Head of caudate nucleus (tissue), 42 donors: Measurements from ENCODE around the gene CHRM2.

Experiments used
- DNase-seq, 42 donors: peaks; one replicate each; pipeline versions ENCODE4 v3.0.0 to v3.0.0-alpha.2; 2020 to 2021; ENCODE audit warnings: mixed read lengths in 7 of 42
- intact Hi-C: fragments of 100-400 bp; cut with DNase I; formaldehyde crosslinking; loops from one replicate; pipeline ENCODE4 v1.15.0; 2022

CHRM2 gene

DNA sequence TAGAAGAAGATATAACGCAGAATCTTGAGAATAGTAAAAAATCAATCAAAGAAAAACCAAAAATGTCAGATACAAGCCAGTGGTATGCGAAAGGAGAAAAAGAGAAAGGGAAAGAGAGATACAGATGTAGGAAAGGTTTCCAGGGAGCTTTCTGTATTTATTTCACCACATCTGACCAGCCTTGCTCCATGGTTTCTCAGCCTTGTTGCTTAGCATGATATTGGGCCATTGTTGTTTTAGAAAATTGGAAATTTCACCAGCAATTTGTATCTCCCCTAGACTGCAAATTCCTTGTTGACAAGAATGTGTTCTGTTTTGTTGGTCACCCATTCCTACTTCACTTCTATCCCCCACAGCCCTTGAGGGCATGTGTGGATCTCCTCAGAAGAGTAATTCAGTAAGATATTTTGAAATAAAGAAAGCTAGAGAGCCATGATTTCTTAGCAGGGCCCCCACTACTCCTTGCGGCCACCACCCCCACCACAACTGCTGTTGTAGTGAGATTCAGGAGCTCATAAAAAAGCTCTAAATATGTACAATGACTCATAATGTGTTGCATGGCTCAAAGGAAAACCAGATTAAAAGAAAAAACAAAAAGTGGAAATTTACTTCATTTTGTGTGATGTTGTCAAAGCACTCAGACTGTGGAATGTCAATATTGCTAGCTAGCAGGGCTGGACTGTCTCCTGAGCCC, 138.7 kb downstream of the CHRM2 start:
- intact Hi-C loops, result no loop called here
- DNase-seq, result no peak

DNA sequence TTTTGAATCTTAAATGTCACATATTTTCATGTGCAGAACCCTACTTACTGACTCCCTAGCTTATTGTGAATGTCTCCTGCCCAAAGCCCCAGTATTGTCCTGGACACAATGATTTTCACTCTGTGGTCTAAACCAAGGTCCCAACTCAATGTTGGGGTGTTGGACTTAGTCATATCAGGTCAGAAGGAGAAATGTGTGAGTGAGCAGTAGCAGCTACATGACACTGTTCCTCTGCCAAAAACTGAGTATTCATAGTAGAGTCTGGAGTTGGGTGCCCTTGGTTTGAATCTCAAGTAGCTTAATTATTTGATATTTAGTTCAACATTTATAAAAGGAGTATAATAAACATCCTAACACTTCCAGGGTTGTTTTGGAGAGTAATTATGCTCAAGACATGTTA, 141.0 kb downstream of the CHRM2 start:
- no peak for DNase-seq
- intact Hi-C loops, result no loop called here

DNA sequence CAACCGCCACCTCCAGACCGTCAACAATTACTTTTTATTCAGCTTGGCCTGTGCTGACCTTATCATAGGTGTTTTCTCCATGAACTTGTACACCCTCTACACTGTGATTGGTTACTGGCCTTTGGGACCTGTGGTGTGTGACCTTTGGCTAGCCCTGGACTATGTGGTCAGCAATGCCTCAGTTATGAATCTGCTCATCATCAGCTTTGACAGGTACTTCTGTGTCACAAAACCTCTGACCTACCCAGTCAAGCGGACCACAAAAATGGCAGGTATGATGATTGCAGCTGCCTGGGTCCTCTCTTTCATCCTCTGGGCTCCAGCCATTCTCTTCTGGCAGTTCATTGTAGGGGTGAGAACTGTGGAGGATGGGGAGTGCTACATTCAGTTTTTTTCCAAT, 146.6 kb downstream of the CHRM2 start:
- no peak for DNase-seq
- intact Hi-C loops, result no loop called here

DNA sequence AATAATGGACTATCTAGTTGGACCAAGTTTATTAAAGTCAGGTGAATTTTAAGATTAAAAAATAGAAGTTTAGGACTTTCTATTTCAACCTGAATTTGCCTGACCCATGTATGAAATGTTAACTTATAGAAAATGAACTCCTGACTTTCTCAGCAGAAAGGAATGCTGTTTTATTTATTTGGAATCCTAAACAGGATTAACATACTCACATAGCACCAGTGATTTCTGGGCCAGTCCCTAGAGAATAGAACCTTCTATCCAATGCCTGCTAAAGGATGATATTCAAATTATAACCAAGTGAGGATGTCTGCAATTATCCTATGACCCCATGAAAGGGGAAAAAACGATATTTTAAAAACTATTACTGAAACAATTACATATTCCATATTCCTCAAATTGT, 148.8 kb downstream of the CHRM2 start:
- intact Hi-C loops, result no loop called here
- DNase-seq, result no peak

DNA sequence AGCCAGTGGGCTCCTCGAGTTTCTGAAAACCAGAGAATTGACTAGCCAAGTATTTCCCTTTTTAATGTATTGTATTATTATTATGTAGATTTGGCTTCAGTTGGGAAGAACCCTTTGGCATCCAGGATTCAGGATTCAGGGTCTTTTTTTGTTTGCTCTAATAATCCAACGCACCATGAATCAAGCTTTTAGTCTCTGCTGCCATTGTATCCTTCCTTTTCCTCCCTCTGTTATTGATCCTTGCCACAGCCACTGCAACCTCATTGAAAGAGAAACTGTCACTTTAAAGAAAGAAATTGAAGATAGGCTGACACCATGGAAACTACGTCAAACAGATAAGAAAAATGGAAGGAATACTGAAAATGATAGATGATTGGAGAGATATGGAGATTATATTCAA, 150.0 kb downstream of the CHRM2 start:
- intact Hi-C loops, result no loop called here
- DNase-seq, result no peak

DNA sequence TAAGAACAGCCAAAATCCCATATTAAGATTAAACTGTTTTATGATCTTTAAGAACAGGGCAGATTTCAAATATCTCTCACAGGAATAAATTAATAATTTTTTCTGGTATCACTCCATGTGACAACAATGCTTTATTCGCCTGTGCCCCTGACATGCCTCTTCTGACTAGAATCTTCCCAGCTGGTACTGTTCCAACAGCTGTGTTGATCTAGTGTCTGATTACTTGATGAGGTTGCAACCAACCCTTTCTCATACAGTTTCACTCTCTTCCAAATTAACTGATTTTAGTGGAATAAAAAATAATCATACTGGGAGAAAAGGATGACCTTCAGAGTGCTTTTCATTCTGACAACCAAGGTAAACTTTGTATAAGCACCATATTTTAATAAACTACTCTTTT, 151.9 kb downstream of the CHRM2 start:
- DNase-seq, result no peak
- intact Hi-C loops, result no loop called here

DNA sequence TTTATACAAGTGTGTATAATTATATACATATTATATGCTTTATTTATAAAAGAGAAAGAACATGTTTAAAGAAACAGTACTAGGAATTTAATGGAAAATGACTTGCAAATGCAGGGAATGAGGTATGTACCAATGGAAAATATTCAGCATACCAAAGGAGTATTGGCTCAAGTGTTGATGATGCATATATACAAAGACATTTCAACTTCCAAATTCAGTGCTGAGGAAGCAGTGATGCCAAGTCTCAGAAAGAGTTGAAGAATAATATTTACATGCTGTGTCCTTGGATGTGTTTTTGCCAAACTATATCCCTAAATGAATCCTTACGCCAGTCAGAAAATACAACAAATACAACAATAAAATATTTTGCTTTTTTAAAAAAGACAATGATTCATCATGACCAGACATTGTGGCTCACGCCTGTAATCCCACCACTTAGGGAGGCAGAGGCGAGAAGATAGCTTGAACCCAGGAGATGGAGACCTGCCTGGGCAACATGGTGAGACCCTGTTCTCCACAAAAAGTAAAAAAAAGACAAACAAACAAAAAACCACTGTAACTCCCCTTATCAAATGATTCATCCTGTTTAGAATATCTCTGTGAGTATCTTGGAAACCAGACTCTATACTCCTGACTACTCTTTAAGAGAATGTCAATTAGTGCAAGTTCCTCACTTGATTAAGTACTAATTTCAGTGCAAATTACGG, 157.2 kb downstream of the CHRM2 start:
- intact Hi-C loops, result no loop called here
- DNase-seq, result no peak

DNA sequence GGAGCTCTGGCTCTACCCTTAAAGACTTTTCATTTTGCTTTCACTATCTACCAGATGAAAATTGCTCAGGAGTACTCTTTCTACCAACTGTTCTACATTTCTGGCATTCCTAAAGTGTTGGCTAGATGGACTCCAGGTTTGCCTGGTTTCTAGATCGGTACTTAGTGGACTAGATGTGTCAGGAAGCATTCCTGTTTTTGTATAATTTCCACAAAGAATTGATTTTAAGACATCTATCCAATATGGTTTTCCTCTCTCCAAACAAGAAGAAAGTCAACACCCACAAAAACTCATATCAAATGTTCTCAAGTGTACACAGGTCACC, 157.7 kb downstream of the CHRM2 start:
- intact Hi-C loops, result no loop called here
- no peak for DNase-seq

DNA sequence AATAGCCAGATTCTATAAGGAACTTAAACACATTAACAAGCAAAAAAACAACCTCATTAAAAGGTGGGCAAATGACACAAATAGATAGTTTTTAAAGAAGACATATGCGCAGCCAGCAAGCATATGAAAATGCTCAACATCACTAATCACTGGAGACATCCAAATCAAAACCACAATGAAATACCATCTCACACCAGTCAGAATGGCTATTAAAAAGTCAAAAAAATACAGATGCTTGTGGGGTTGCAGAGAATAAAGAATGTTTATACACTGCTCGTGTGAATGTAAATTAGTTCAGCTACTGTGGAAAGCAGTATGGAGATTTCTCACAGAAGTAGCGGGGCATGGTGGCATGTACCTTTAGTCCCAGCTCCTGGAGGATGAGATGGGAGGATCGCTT, 164.0 kb downstream of the CHRM2 start:
- intact Hi-C loops, result no loop called here
- DNase-seq, result no peak

DNA sequence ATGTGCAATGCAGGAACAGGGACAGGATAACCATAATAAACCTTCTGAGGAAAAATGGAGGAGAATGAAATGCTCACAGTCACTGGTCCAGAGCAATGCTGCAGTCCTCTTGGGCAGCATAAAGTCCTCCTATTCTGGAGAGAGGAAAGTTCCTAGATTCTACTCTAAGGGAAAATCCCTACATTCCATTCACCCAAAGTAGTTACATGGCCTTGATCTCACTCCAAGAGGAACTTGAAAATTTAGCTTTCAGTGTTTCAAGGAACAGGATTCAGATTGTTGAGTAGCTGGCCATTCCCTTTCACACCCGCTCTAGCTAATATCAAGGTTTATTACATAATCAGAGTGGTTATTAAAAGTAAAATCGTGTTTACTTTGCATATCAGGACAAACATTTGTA, 168.3 kb downstream of the CHRM2 start:
- intact Hi-C loops, result no loop called here
- DNase-seq, result no peak

DNA sequence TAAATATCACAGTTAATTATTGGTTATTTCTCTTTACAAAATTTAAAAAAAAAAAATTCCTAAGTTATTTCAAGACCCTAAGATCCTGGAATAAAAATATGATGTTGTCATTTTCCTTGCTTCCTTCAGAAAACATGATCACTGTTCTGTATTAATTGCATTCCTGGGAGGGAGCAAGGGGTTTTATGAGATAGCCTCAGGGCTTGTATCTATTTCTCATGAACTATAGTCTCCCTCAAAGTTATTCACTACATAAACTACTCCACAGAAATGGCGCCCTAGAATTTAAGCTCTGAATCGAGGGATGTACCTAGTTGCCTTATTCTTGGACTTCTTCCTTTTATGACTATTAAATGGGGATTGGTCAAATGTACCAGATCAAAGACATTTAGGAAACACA, 170.3 kb downstream of the CHRM2 start:
- intact Hi-C loops, result no loop called here
- DNase-seq, result no peak

DNA sequence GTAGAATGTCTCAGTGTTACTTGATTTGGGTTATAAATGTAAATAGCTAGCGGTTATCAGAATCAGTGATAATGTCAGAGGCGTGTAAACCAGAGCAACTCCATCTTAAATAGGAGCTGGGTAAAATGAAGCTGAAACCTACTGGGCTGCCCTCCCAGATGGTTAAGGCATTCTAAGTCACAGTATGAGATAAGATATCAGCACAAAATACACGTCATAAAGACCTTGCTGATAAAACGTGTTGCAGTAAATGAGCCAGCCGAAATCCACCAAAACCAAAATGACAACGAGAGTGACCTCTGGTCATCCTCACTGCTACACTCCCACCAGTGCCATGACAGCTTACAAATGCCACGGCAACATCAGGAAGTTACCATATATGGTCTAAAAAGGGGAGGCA, 172.3 kb downstream of the CHRM2 start:
- intact Hi-C loops, result no loop called here

DNA sequence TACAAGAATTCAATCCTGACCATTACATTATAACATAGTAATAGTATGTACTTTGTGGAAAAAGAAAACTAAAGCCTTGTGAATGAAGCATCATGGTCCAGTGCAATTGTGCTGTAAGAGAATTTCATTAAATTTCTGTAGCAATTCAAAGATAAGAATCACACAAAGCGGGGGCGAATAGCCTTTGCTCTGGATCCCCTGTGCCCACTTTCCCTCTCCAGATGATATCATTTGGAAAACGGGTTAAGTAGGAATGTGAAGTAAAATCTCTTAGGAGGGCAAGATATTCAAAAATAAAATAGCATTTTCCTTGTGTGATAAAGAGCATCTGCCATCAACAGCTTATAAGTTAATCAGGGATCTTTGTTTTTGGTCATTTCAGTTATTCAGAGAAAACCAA, 177.1 kb downstream of the CHRM2 start:
- no peak for DNase-seq
- intact Hi-C loops, result no loop called here

More for the DNA sequence above, 172.3 kb downstream of the CHRM2 start:
- no peak for DNase-seq

DNA sequence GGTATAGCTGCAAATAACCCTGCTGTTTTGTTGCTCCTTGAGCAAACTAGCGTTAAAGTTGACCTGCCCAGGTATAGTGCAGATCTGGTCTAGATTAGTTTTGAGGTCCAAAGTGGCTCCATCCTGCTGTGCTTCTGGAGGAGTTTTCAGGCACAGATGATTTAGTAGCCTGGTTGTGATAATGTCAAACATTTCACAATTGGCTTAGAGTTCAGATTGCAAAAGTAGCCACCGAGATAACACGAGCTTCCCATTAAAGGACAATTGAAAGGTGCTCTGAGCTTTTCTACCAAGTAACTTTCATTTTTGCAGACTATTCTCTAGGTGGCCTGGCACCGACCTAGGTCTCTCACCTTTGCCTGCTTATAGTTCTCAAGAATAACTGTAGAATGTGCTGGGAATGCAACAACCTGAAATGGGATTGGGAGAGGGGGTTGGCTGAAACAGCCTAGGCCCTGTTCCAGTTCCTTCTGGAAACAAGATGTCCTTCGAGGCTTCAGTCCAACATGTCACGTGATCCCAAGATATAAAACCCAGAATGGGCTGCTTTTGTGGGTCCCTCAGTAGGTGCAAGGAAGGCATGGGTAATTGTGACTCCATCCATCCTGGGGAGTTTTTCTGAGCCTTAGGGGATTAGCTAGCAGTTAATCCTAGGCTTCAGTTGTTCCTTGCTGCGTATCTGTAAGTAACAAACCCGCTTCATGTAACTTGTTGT, 201.0 kb downstream of the CHRM2 start:
- intact Hi-C loops, result no loop called here

More for the DNA sequence above, 201.0 kb downstream of the CHRM2 start:
- DNase-seq, result no peak
